HG03342 (cell line): Measurements from ENCODE around the gene SELENOF.
"Not testable (repeated sequence)": the region's sequence is repeated elsewhere in the genome, so short reads cannot be mapped to it uniquely, and the experiment has no call there.

Source experiments
- ATAC-seq: cut with Tn5 transposase; IDR thresholded peaks from one replicate; pipeline ENCODE4 v1.9.1; 2021; ENCODE audit warnings: mild to moderate bottlenecking, moderate library complexity; ENCODE audit not compliant: unreplicated experiment

SELENOF gene

GRCh38 chr1:86922445-86922844 lies 8.5 kb upstream of the SELENOF start:
- no peak for ATAC-seq

GRCh38 chr1:86916752-86917151 lies 2.8 kb upstream of the SELENOF start:
- ATAC-seq, result no peak

- no peak for ATAC-seq
These were observed 1.9 kb upstream of the SELENOF start for GRCh38 chr1:86915737-86916235.

GRCh38 chr1:86914998-86915736 lies 1.2 kb upstream of the SELENOF start:
- peak; percentile 25 for ATAC-seq

GRCh38 chr1:86914601-86914997 lies 673 bp upstream of the SELENOF start, which contains the start of gene HS2ST1:
Gene HS2ST1, plus strand, starts transcription at chr1:86914635.
- ATAC-seq, result no peak

GRCh38 chr1:86913399-86913895 lies 479 bp downstream of the SELENOF start:
- no peak for ATAC-seq

- ATAC-seq, result no peak
These were observed 1.5 kb downstream of the SELENOF start for GRCh38 chr1:86912281-86912900.

- no peak for ATAC-seq
These were observed 7.5 kb downstream of the SELENOF start for GRCh38 chr1:86906419-86906818.

GRCh38 chr1:86905875-86906274 lies 8.1 kb downstream of the SELENOF start:
- no peak for ATAC-seq

- not testable (repeated sequence) for ATAC-seq
These were observed 14.5 kb downstream of the SELENOF start for GRCh38 chr1:86899401-86899800.

GRCh38 chr1:86888327-86888726 lies 25.6 kb downstream of the SELENOF start:
- no peak for ATAC-seq

- ATAC-seq, result peak; percentile 76
These were observed 26.3 kb downstream of the SELENOF start for GRCh38 chr1:86887479-86888162.

GRCh38 chr1:86875722-86876121 lies 38.2 kb downstream of the SELENOF start:
- ATAC-seq, result no peak

GRCh38 chr1:86872086-86872485 lies 41.8 kb downstream of the SELENOF start:
- ATAC-seq, result no peak

- ATAC-seq, result no peak
These were observed 42.9 kb downstream of the SELENOF start for GRCh38 chr1:86871001-86871400.

- no peak for ATAC-seq
These were observed 45.4 kb downstream of the SELENOF start for GRCh38 chr1:86868477-86868876.

- not testable (repeated sequence) for ATAC-seq
These were observed 46.6 kb downstream of the SELENOF start for GRCh38 chr1:86867278-86867677.

GRCh38 chr1:86866665-86867064 lies 47.3 kb downstream of the SELENOF start:
- ATAC-seq, result no peak

- ATAC-seq, result peak; percentile 67
These were observed 47.8 kb downstream of the SELENOF start for GRCh38 chr1:86865973-86866637.

GRCh38 chr1:86862920-86863319 lies 51.0 kb downstream of the SELENOF start:
- no peak for ATAC-seq

- no peak for ATAC-seq
These were observed 52.5 kb downstream of the SELENOF start for GRCh38 chr1:86861424-86861823.
